Brain microvascular endothelial cell (primary cell): ENCODE data around the gene EDIL3.

ENCODE experiments used
- DNase-seq: peaks from one replicate; pipeline ENCODE4 v3.0.0-alpha.2; 2020
- H3K27ac ChIP-seq: fragments of 250-450 bp; sonication (Bioruptor Pico); 2 replicates; pipeline ENCODE4 v1.5.1; 2020; ENCODE audit warnings: mild to moderate bottlenecking, moderate library complexity
- H3K27me3 ChIP-seq: fragments of 250-450 bp; sonication (Bioruptor Pico); replicated peaks from 2 replicates; pipeline ENCODE4 v1.5.1; 2020; ENCODE audit warnings: mild to moderate bottlenecking
- H3K36me3 ChIP-seq: fragments of 250-450 bp; sonication (Bioruptor Pico); replicated peaks from 2 replicates; pipeline ENCODE4 v1.5.1; 2020; ENCODE audit warnings: mild to moderate bottlenecking
- H3K4me3 ChIP-seq: 2 replicates; pipeline ENCODE4 v1.5.1; 2011; ENCODE audit warnings: low read depth, mild to moderate bottlenecking, control low read depth, low read length, moderate library complexity
- CTCF ChIP-seq: IDR thresholded peaks from 2 replicates; pipeline ENCODE4 v1.5.1; 2011; ENCODE audit warnings: low read depth, mild to moderate bottlenecking, moderate library complexity, low read length, control low read depth, inconsistent platforms; ENCODE audit errors: missing control alignments
- in situ Hi-C: cut with HindIII; loops from 2 replicates; pipeline ENCODE4 v1.10.0; 2017; ENCODE audit warnings: low sequenced_read_pairs, low pct_ligation_motif_present

EDIL3 gene

GRCh38 chr5:84392836-84393235, 8.2 kb upstream of the EDIL3 start:
- no peak overlapping the region for H3K4me3 ChIP-seq

DNA sequence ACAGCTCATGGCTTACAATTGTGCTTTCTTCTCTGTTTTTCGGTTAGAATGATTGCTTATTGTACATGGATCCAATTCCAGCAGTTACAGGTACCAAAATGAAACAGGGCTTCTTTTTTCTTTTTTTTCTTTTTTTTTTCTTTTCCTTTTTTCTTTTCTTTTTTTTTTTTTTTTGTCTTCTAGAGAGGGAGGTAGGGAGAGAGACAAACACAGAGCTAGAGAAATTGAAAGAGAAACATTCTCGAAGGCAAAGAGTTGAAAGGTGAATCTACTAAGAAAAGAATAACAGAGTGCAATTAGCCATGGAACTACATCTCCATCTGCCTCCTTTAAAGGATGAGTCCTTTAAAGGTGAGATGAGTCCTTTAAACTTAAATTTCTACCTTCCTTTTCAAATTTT, 1.0 kb upstream of the EDIL3 start:
- Histone ChIP-seq H3K36me3 (no peaks in the 10 kb centered on the region), H3K27ac (no peak overlapping the region), H3K4me3 (peak overlapping the region; percentile 92), H3K27me3 (no peaks in the 10 kb centered on the region)
- in situ Hi-C loops = no loop called here
- TF ChIP-seq CTCF = no peak
- DNase-seq = no peak

More at GRCh38 chr5:84392836-84393235, 8.2 kb upstream of the EDIL3 start:
- TF ChIP-seq CTCF = no peak
- Histone ChIP-seq H3K27ac (no peak overlapping the region), H3K27me3 (no peaks in the 10 kb centered on the region), H3K36me3 (no peaks in the 10 kb centered on the region)
- no peak for DNase-seq
- in situ Hi-C loops = no loop called here

GRCh38 chr5:84383816-84384603, 670 bp downstream of the EDIL3 start:
- TF ChIP-seq CTCF = no peak
- H3K27me3 ChIP-seq = no peaks in the 10 kb centered on the region
- in situ Hi-C loops = no loop called here
- H3K27ac ChIP-seq = peak overlapping the region; percentile 91
- DNase-seq = peak; percentile 40
- no peaks in the 10 kb centered on the region for H3K36me3 ChIP-seq
- peak overlapping the region; percentile 92 for H3K4me3 ChIP-seq

DNA sequence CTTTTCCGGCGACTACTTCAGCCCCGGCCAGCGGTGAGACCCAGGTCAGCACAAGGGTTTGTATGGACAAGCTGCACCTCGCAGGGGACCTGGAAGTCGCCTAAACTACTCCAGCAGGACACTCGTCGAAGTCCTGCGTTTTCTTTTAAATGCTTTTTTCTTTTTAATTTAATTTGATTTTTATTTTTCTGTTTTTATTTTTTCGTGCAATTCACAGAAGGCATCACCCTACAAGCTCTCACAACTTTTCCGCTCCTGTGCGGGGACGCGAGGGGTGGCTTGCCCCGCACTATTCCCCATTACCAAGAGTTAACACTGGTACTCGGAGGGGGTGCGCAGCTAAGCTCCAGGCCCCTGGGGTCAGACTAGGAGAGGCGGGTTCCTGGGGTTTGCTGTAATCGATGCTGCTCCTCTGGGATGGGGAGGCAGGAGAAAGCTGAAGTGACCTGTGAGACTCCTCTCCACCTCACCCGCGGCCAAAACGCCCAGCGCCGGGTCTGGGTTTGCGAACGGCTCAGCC, 1.3 kb downstream of the EDIL3 start:
- in situ Hi-C loops = no loop called here
- Histone ChIP-seq H3K4me3 (peak overlapping the region; percentile 92), H3K27ac (peak overlapping the region; percentile 91), H3K27me3 (no peaks in the 10 kb centered on the region), H3K36me3 (no peaks in the 10 kb centered on the region)
- DNase-seq = no peak
- TF ChIP-seq CTCF = no peak

DNA sequence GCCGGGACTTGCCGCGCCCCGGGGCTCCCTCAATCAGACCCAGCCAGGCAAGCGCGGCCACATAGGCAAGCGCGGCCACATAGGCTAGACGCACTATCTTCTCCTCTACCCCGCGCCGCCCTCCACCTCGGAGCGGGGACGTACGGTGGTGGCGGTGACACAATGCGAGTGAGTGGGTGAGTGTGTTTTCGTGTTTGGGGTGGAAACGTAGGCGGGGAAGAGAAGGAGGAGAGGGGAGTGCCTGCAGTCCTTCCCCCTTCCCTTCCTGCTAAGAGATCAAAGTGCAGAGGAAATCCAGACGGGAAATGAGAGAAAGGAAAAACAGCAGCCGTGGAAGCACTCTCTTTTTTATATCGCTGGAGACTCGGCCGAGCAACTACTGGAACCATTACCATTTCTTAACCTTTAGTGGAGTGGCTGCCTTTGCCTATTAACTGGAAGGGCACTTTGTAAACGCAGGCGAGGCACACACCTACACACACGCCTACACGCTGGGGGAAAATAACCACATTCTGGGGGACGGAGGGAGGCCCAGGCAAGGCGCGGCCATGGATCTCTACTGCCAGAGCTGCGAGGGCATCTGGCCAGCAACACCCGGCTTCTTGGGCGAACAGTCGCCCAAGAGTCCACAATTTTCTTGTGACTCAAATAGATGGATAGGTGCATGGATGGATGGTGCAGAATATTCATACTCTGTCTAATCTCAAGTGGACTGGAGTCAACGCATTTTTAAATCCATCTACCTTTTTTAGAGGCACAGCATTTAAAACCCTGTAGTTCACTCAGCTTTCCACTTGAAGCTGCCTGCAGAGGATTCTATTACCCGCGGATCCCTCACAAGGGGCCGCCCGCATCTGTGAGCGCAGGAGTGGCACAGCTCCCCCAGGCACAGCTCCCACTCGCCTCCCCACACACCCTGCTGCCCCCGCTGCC, 2.1 kb downstream of the EDIL3 start:
- H3K36me3 ChIP-seq = no peaks in the 10 kb centered on the region
- H3K4me3 ChIP-seq = peak overlapping the region; percentile 92
- DNase-seq = peak; percentile 59
- peak overlapping the region; percentile 91 for H3K27ac ChIP-seq
- no peaks in the 10 kb centered on the region for H3K27me3 ChIP-seq
- in situ Hi-C loops = no loop called here
- peak; percentile 33 for TF ChIP-seq CTCF
